GM23338 (cell line): Measurements from ENCODE around the gene ENOX2. TPM values are rescaled to one million over a fixed set of nuclear protein-coding genes. Genes with fewer than 3 reads are reported as not detected.

Experiments
- ATAC-seq: fragments of 200-7000 bp; cut with Tn5 transposase; 3 replicates; pipeline ENCODE4 v1.9.1; 2020
- DNase-seq: peaks from one replicate; pipeline ENCODE4 v3.0.0-alpha.2; 2015; ENCODE audit warnings: low spot score
- H2AFZ ChIP-seq: fragments of 200-600 bp; sonication (generic); 2 replicates; pipeline ENCODE4 v1.8.0; 2016; ENCODE audit warnings: antibody characterized with exemption, mild to moderate bottlenecking, moderate library complexity
- H3F3A ChIP-seq: fragments of 200-600 bp; sonication (generic); replicated peaks from 2 replicates; pipeline ENCODE4 v1.8.0; 2017; ENCODE audit warnings: antibody characterized with exemption, mixed run types, low read depth
- H3K27ac ChIP-seq: fragments of 200-600 bp; sonication (generic); 2 replicates; pipeline ENCODE4 v1.6.1; 2016; ENCODE audit warnings: low read depth
- H3K27me3 ChIP-seq: fragments of 200-600 bp; sonication (generic); 2 replicates; pipeline ENCODE4 v1.8.0; 2016; ENCODE audit warnings: mild to moderate bottlenecking, mixed run types, moderate library complexity; ENCODE audit not compliant: insufficient read depth
- H3K36me3 ChIP-seq: fragments of 200-600 bp; sonication (generic); 2 replicates; pipeline ENCODE4 v1.8.0; 2016; ENCODE audit warnings: mild to moderate bottlenecking; ENCODE audit not compliant: insufficient read depth
- H3K4me1 ChIP-seq: fragments of 200-600 bp; sonication (generic); 2 replicates; pipeline ENCODE4 v1.8.0; 2016; ENCODE audit warnings: mild to moderate bottlenecking, moderate library complexity; ENCODE audit not compliant: insufficient read depth
- H3K4me2 ChIP-seq: fragments of 200-600 bp; sonication (generic); 2 replicates; pipeline ENCODE4 v1.7.1; 2017; ENCODE audit warnings: mixed run types
- H3K4me3 ChIP-seq: fragments of 200-600 bp; sonication (generic); 2 replicates; pipeline ENCODE4 v1.6.1; 2016; ENCODE audit warnings: mixed run types
- H3K79me2 ChIP-seq: fragments of 200-600 bp; sonication (generic); replicated peaks from 2 replicates; pipeline ENCODE4 v1.8.0; 2017; ENCODE audit warnings: mild to moderate bottlenecking; ENCODE audit not compliant: insufficient read depth
- H3K9me2 ChIP-seq: fragments of 200-600 bp; sonication (generic); 2 replicates; pipeline ENCODE4 v1.8.0; 2017; ENCODE audit not compliant: insufficient read depth
- H4K20me1 ChIP-seq: fragments of 200-600 bp; sonication (generic); replicated peaks from 2 replicates; pipeline ENCODE4 v1.8.0; 2017; ENCODE audit warnings: mild to moderate bottlenecking; ENCODE audit not compliant: insufficient read depth
- H3K27ac Mint-ChIP-seq: 2 replicates; pipeline ENCODE4 v1.8.0; 2020; ENCODE audit warnings: inconsistent platforms, mild to moderate bottlenecking, moderate library complexity, mixed read lengths
- H3K27me3 Mint-ChIP-seq: 3 replicates; pipeline ENCODE4 v1.8.0; 2022; ENCODE audit warnings: low read depth, mild to moderate bottlenecking, moderate library complexity, mixed read lengths, inconsistent platforms; ENCODE audit not compliant: insufficient read depth, poor library complexity
- H3K36me3 Mint-ChIP-seq: 3 replicates; pipeline ENCODE4 v1.8.0; 2021; ENCODE audit warnings: low read depth, mild to moderate bottlenecking, inconsistent platforms, moderate library complexity, mixed read lengths
- H3K4me1 Mint-ChIP-seq: 3 replicates; pipeline ENCODE4 v1.8.0; 2020; ENCODE audit warnings: mild to moderate bottlenecking, inconsistent platforms, mixed read lengths
- H3K4me3 Mint-ChIP-seq: 3 replicates; pipeline ENCODE4 v1.8.0; 2021; ENCODE audit warnings: moderate library complexity, mild to moderate bottlenecking, inconsistent platforms, mixed read lengths
- H3K9me3 Mint-ChIP-seq: 3 replicates; pipeline ENCODE4 v1.8.0; 2020; ENCODE audit warnings: moderate library complexity, mild to moderate bottlenecking, inconsistent platforms, mixed read lengths
- CTCF ChIP-seq, 2 experiments: fragments of 200-600 bp in 1 of 2; sonication (generic) in 1 of 2; conservative IDR thresholded peaks; 2 replicates each; pipeline versions ENCODE4 v1.5.1 to v1.6.1; 2016 to 2017; ENCODE audit warnings: antibody characterized with exemption in 2 of 2, low read depth in 2 of 2, mild to moderate bottlenecking in 2 of 2, moderate library complexity in 1 of 2
- ETS1 ChIP-seq: IDR thresholded peaks from 2 replicates; pipeline ENCODE4 v1.6.1; 2016; ENCODE audit warnings: antibody characterized with exemption
- EZH2 ChIP-seq: fragments of 200-600 bp; sonication (generic); IDR thresholded peaks from one replicate; pipeline ENCODE4 v1.8.0; 2017; ENCODE audit warnings: antibody characterized with exemption, mild to moderate bottlenecking, low read depth; ENCODE audit not compliant: unreplicated experiment
- JUNB ChIP-seq: IDR thresholded peaks from one replicate; pipeline ENCODE4 v1.6.1; 2016; ENCODE audit warnings: antibody characterized with exemption; ENCODE audit not compliant: unreplicated experiment
- NANOG ChIP-seq: IDR thresholded peaks from 2 replicates; pipeline ENCODE4 v1.6.1; 2016; ENCODE audit warnings: antibody characterized with exemption, borderline replicate concordance
- POLR2AphosphoS5 ChIP-seq: IDR thresholded peaks from 2 replicates; pipeline ENCODE4 v1.6.1; 2016; ENCODE audit warnings: antibody characterized with exemption, low read depth
- REST ChIP-seq: IDR thresholded peaks from one replicate; pipeline ENCODE4 v1.6.1; 2018; ENCODE audit warnings: antibody characterized with exemption; ENCODE audit not compliant: unreplicated experiment
- STAT1 ChIP-seq: IDR thresholded peaks from one replicate; pipeline ENCODE4 v1.6.1; 2016; ENCODE audit warnings: antibody characterized with exemption; ENCODE audit not compliant: unreplicated experiment
- ZNF114 ChIP-seq: fragments of 250-450 bp; sonication (Bioruptor Pico); IDR thresholded peaks from 2 replicates; pipeline ENCODE4 v1.5.0; 2020; ENCODE audit warnings: mild to moderate bottlenecking, moderate library complexity
- ZNF331 ChIP-seq: fragments of 250-450 bp; sonication (Bioruptor Pico); IDR thresholded peaks from 2 replicates; pipeline ENCODE4 v1.5.0; 2020; ENCODE audit warnings: low read depth, mild to moderate bottlenecking, moderate library complexity
- polyA plus RNA-seq: library from polyadenylated mRNA; unstranded; fragments of >200 nt; fragmentation: Nextera tagmentation; extraction: Ambion mirVana; gene quantifications from 2 replicates; pipeline ENCODE4 v1.2.1, GENCODE V29; 2016
- total RNA-seq: library from RNA; depleted of rRNA; stranded (reverse); fragments of >200 nt; shearing (Covaris generic); gene quantifications from 2 replicates; pipeline ENCODE4 v1.2.3, GENCODE V29; 2014

The ENOX2 gene
- total and polyA plus RNA-seq, 2 experiments from 2014 or later, result 9.6 to 11.2 TPM

- TF ChIP-seq REST (no peak), STAT1 (no peak), ZNF331 (CRISPR knock-in tag) (no peak), ZNF114 (no peak), NANOG (no peak), JUNB (no peak), POLR2AphosphoS5 (no peak)
Measured at GRCh38 chrX:130876226-130876625, 26.8 kb downstream of the ENOX2 start (continued).

- ATAC-seq (no peak), DNase-seq (no peak)
- Mint-ChIP-seq H3K27ac (no peak overlapping the region), H3K27me3 (peaks cover 4% of the 10 kb centered on the region), H3K4me3 (no peak overlapping the region), H3K4me1 (peaks cover 2% of the 10 kb centered on the region; the same call in 2 of the 3 replicates), H3K9me3 (no peaks in the 10 kb centered on the region; the same call in 2 of the 3 replicates), H3K36me3 (no peaks in the 10 kb centered on the region; the same call in 2 of the 3 replicates)
- Histone ChIP-seq H3K4me2 (no peak overlapping the region), H3F3A (no peaks in the 10 kb centered on the region), H3K27me3 (no peaks in the 10 kb centered on the region), H2AFZ (no peak overlapping the region), H4K20me1 (no peaks in the 10 kb centered on the region), H3K9me2 (no peaks in the 10 kb centered on the region), H3K4me3 (no peak overlapping the region), H3K79me2 (no peaks in the 10 kb centered on the region), H3K36me3 (no peaks in the 10 kb centered on the region), H3K4me1 (peaks cover 5% of the 10 kb centered on the region; the same call in 1 of the 2 replicates), H3K27ac (no peak overlapping the region)
- TF ChIP-seq POLR2AphosphoS5 (no peak), ETS1 (no peak)
Measured at GRCh38 chrX:130874751-130875150, 28.3 kb downstream of the ENOX2 start.

GRCh38 chrX:130869239-130869638, 33.8 kb downstream of the ENOX2 start:
- no peak overlapping the region for H2AFZ ChIP-seq
- Mint-ChIP-seq H3K36me3 (no peaks in the 10 kb centered on the region; the same call in 2 of the 3 replicates), H3K27me3 (no peaks in the 10 kb centered on the region), H3K9me3 (no peaks in the 10 kb centered on the region), H3K27ac (no peak overlapping the region), H3K4me1 (no peaks in the 10 kb centered on the region; the same call in 2 of the 3 replicates), H3K4me3 (no peak overlapping the region)
- no peak overlapping the region for H3K4me3 ChIP-seq
- H3K36me3 ChIP-seq, result no peaks in the 10 kb centered on the region
- ATAC-seq, result no peak
- H3K27ac ChIP-seq, result no peak overlapping the region
- H3K4me2 ChIP-seq, result no peak overlapping the region
- H3K9me2 ChIP-seq, result no peaks in the 10 kb centered on the region
- H3K4me1 ChIP-seq, result no peaks in the 10 kb centered on the region
- H3F3A ChIP-seq, result no peaks in the 10 kb centered on the region
- no peaks in the 10 kb centered on the region for H4K20me1 ChIP-seq
- H3K27me3 ChIP-seq, result no peaks in the 10 kb centered on the region
- no peak for DNase-seq
- no peaks in the 10 kb centered on the region for H3K79me2 ChIP-seq
- TF ChIP-seq POLR2AphosphoS5, result no peak
- TF ChIP-seq EZH2, result no peak
- TF ChIP-seq REST, result no peak
- TF ChIP-seq CTCF (conservative IDR thresholded peaks at IDR 0.05; ENCODE audit: low read depth in 2 of 2), result no peak
- TF ChIP-seq ZNF331 (CRISPR knock-in tag), result no peak
